ENCODE results near the gene CDK13. TPM values are rescaled to one million over a fixed set of nuclear protein-coding genes. Genes with fewer than 3 reads are reported as not detected.

CDK13 gene
- total RNA-seq, 1 experiment from 2014 or later: 39.2 TPM

DNA sequence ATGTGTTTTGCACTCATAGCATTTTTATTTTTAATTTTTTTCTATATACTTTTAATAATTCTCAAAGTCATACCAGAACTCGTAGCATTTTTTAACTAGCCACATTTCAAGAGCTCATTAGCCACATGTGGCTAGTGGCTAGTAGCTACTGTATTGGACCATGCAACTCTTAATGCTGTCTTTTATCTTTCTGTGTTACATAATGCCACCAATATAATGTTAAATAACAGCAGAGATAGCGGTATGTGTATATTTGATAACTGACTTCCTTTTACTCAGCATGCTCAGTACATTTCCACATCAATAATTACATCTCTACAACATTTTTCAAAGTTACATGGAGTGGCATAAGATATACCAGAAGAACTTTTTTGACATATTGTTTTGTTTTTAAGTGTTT, 91.4 kb downstream of the CDK13 start:
- H3K36me3 Mint-ChIP-seq: peaks cover 10% of the 10 kb centered on the region

More for the DNA sequence above, 91.4 kb downstream of the CDK13 start:
- CTCF ChIA-PET: interaction anchor here (3.7 kb wide), 1 partner anchor 11 kb away, joined by 11 read pairs; no protein-coding TSS in a partner anchor
- H3K4me3 Mint-ChIP-seq: no peak overlapping the region
- POLR2A ChIA-PET: no interaction called here
- H3K9me3 Mint-ChIP-seq: peaks cover 10% of the 10 kb centered on the region
- no peaks in the 10 kb centered on the region for H3K27me3 Mint-ChIP-seq (ENCODE audit: low read depth)
- H3K4me1 Mint-ChIP-seq: no peaks in the 10 kb centered on the region
- ATAC-seq (no peak), DNase-seq (ENCODE audit: low spot score) (no peak)
- TF ChIP-seq, protein P1, sequence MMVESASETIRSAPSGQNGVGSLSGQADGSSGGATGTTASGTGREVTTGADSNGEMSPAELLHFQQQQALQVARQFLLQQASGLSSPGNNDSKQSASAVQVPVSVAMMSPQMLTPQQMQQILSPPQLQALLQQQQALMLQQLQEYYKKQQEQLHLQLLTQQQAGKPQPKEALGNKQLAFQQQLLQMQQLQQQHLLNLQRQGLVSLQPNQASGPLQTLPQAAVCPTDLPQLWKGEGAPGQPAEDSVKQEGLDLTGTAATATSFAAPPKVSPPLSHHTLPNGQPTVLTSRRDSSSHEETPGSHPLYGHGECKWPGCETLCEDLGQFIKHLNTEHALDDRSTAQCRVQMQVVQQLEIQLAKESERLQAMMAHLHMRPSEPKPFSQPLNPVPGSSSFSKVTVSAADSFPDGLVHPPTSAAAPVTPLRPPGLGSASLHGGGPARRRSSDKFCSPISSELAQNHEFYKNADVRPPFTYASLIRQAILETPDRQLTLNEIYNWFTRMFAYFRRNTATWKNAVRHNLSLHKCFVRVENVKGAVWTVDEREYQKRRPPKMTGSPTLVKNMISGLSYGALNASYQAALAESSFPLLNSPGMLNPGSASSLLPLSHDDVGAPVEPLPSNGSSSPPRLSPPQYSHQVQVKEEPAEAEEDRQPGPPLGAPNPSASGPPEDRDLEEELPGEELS (CRISPR knock-in tag; IDR thresholded peaks at IDR 0.05): no peak
- TF ChIP-seq HMGA2 (CRISPR knock-in tag; IDR thresholded peaks at IDR 0.05) (no peak), FOXP1 (CRISPR knock-in tag; IDR thresholded peaks at IDR 0.05; ENCODE audit: borderline replicate concordance) (no peak), ELF4 (CRISPR knock-in tag; IDR thresholded peaks at IDR 0.05; ENCODE audit: low read depth) (no peak), ERG (CRISPR knock-in tag; IDR thresholded peaks at IDR 0.05) (no peak), CREB1 (CRISPR knock-in tag; IDR thresholded peaks at IDR 0.05) (no peak), FOXJ3 (CRISPR knock-in tag; IDR thresholded peaks at IDR 0.05; ENCODE audit: borderline replicate concordance) (no peak)
- TF ChIP-seq, protein P2, sequence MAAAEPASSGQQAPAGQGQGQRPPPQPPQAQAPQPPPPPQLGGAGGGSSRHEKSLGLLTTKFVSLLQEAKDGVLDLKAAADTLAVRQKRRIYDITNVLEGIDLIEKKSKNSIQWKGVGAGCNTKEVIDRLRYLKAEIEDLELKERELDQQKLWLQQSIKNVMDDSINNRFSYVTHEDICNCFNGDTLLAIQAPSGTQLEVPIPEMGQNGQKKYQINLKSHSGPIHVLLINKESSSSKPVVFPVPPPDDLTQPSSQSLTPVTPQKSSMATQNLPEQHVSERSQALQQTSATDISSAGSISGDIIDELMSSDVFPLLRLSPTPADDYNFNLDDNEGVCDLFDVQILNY (CRISPR knock-in tag; IDR thresholded peaks at IDR 0.05): no peak
- TF ChIP-seq, protein P3, sequence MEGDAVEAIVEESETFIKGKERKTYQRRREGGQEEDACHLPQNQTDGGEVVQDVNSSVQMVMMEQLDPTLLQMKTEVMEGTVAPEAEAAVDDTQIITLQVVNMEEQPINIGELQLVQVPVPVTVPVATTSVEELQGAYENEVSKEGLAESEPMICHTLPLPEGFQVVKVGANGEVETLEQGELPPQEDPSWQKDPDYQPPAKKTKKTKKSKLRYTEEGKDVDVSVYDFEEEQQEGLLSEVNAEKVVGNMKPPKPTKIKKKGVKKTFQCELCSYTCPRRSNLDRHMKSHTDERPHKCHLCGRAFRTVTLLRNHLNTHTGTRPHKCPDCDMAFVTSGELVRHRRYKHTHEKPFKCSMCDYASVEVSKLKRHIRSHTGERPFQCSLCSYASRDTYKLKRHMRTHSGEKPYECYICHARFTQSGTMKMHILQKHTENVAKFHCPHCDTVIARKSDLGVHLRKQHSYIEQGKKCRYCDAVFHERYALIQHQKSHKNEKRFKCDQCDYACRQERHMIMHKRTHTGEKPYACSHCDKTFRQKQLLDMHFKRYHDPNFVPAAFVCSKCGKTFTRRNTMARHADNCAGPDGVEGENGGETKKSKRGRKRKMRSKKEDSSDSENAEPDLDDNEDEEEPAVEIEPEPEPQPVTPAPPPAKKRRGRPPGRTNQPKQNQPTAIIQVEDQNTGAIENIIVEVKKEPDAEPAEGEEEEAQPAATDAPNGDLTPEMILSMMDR (IDR thresholded peaks at IDR 0.05): no peak
- TF ChIP-seq, protein P4, sequence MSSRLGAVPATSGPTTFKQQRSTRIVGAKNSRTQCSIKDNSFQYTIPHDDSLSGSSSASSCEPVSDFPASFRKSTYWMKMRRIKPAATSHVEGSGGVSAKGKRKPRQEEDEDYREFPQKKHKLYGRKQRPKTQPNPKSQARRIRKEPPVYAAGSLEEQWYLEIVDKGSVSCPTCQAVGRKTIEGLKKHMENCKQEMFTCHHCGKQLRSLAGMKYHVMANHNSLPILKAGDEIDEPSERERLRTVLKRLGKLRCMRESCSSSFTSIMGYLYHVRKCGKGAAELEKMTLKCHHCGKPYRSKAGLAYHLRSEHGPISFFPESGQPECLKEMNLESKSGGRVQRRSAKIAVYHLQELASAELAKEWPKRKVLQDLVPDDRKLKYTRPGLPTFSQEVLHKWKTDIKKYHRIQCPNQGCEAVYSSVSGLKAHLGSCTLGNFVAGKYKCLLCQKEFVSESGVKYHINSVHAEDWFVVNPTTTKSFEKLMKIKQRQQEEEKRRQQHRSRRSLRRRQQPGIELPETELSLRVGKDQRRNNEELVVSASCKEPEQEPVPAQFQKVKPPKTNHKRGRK (CRISPR knock-in tag; IDR thresholded peaks at IDR 0.05; ENCODE audit: borderline replicate concordance): no peak
- TF ChIP-seq, protein P5, sequence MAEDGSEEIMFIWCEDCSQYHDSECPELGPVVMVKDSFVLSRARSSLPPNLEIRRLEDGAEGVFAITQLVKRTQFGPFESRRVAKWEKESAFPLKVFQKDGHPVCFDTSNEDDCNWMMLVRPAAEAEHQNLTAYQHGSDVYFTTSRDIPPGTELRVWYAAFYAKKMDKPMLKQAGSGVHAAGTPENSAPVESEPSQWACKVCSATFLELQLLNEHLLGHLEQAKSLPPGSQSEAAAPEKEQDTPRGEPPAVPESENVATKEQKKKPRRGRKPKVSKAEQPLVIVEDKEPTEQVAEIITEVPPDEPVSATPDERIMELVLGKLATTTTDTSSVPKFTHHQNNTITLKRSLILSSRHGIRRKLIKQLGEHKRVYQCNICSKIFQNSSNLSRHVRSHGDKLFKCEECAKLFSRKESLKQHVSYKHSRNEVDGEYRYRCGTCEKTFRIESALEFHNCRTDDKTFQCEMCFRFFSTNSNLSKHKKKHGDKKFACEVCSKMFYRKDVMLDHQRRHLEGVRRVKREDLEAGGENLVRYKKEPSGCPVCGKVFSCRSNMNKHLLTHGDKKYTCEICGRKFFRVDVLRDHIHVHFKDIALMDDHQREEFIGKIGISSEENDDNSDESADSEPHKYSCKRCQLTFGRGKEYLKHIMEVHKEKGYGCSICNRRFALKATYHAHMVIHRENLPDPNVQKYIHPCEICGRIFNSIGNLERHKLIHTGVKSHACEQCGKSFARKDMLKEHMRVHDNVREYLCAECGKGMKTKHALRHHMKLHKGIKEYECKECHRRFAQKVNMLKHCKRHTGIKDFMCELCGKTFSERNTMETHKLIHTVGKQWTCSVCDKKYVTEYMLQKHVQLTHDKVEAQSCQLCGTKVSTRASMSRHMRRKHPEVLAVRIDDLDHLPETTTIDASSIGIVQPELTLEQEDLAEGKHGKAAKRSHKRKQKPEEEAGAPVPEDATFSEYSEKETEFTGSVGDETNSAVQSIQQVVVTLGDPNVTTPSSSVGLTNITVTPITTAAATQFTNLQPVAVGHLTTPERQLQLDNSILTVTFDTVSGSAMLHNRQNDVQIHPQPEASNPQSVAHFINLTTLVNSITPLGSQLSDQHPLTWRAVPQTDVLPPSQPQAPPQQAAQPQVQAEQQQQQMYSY (CRISPR knock-in tag; IDR thresholded peaks at IDR 0.05): no peak
- TF ChIP-seq, protein P6, sequence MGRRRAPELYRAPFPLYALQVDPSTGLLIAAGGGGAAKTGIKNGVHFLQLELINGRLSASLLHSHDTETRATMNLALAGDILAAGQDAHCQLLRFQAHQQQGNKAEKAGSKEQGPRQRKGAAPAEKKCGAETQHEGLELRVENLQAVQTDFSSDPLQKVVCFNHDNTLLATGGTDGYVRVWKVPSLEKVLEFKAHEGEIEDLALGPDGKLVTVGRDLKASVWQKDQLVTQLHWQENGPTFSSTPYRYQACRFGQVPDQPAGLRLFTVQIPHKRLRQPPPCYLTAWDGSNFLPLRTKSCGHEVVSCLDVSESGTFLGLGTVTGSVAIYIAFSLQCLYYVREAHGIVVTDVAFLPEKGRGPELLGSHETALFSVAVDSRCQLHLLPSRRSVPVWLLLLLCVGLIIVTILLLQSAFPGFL (CRISPR knock-in tag; IDR thresholded peaks at IDR 0.05; ENCODE audit: borderline replicate concordance): no peak
- H3K27ac Mint-ChIP-seq: no peak overlapping the region

Measured in WTC11 (cell line).